Measurements from ENCODE around the gene KCTD18.

KCTD18 gene

DNA sequence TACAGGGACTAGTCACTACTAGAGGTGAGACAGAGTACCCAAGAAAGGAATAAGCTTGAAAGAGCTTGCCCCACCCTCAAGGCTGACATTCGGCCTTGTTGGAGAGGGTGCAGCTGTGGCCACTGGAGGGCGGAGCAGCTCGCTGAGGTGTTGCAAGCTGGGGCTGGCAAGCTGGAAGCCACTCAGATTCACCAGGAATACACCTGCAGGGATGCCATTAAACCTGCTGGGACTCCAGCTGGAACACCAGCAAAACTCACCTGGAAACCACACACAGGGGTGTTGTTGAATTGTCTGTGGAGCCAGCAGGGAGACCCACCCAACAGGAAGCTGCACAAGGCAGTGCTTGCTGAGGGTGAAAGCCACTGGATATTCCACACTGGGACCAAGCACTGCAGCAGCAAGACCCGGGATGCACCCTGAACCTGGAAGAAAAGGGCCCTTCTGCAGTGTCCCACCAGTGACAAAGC, 26.1 kb downstream of the KCTD18 start:
- no peak for DNase-seq

DNA sequence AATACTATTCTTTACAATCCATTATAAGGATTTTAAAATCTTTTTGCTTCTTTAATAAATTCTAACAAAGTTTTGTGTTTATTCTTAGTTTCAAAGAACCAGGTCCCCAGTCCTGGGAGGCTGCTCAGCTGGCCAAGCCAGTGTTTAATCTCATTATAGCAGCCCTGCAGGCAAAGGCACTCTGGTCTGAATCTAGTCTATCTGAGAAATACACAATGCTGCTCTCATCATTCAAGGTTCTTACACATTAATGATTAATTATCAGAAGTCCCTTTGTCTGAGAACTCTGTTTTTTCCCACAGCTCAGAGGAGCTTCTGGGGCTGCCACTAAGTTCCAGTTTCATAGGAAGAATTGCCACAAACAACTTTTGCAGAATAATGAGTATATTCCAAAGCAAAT, 27.7 kb downstream of the KCTD18 start:
- DNase-seq, result no peak

DNA sequence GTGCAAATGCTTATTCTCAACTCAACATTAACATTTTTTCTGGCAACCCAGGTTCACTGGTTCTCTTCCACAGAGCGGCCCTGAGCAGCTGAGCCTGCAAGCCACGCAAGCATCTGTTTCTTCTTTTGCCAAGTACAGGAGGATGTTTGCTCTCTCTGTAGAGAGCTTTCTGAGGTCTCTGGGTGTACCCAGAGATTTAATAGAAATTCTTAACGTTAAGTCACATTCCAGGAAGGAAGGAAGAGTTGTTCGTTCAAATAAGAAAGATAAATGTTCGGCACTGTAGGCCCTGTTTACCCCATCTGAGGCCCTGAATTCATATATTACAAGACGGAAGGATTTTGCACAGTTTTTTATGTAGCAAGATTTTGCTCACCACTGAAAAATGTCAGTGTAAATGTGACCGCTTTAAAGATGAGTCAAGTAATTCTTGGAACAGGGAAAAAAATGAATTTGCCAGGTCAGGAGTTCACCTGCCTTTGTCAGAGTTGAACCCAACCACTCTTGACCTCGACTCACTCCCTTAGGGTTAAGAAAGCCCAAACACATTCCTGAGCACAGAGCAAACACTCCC, 30.1 kb downstream of the KCTD18 start:
- DNase-seq, result no peak

DNA sequence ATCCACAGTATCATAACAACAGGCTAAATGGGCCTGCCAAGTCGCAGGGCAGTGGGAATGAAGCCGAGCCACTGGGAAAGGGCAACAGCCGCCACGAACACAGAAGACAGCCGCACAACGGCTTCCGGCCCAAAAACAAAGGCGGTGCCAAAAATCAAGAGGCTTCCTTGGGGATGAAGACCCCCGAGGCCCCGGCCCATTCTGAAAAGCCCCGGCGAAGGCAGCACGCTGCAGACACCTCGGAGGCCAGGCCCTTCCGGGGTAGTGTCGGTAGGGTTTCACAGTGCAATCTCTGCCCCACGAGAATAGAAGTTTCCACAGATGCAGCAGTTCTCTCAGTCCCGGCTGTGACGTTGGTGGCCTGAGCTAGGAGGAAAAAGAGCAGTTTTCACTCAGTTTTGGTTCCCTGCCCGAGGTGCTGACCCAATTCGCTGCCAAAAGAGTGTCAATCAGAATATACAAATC, 32.2 kb downstream of the KCTD18 start:
- DNase-seq, result no peak

DNA sequence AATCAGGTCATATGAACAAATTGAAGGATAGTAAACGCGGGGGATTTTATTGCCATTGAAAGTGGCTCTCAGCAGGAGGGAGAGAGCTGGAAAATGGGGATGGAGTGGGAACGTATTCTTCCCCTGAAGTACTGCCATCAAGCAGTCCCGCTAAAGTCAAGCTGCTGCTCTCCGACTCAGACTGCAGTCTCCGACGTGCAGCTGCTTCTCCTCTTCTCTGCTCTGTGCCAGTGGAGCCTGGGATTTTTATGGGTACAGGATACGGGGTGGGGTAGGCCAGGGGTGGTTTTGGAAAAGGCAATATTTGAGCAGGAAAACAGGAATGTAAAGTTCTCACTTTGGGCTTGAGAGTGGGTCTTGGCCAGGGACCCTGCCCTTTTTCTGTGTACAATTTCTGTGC, 33.0 kb downstream of the KCTD18 start:
- DNase-seq, result no peak

DNA sequence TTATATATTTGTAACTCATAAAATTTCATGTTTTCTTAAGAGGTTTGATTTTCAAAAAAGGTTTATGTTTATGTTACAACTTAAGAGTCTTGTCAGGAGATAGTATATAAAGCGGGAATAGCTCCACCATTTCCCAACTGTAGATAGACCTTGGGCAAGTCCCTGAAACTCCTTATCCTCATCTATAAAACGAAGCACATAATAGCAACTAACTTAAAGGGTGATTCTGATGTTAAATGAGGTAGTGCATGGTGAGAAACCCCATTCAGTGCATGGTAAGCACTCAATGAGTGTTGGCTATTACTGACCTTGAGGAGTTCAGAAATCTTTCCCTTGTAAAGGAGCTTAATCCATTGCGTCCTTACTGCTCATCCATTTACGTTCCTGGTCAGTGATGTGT, 34.1 kb downstream of the KCTD18 start:
- no peak for DNase-seq

DNA sequence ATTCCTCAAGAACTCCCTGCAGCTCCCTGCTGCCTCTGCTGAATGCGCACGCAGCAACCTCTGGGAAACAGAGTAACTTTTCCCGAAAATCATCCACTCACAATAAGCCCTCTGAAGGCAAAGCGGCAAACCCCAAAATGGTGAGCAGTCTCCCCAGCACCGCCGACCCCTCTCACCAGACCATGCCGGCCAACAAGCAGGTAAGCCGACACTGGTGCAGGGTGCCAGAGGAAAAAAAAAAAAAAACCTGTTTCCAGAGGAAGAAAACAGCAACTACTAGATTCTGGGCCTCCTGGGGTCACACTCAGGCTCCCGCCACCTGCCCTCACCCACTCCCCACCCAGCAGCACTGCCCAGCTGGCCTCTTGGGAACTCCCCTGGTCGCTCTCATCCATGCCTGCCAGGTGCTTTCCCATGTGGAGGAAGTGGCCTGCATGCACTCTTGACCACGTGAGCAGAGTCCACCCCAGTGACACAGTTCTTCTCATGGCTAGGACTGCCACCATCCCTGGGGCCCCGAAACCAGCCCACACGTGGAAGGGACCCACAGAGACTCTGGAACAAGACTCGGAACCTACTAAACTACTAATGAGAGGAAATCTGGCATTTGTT, 36.9 kb downstream of the KCTD18 start:
- DNase-seq, result no peak

DNA sequence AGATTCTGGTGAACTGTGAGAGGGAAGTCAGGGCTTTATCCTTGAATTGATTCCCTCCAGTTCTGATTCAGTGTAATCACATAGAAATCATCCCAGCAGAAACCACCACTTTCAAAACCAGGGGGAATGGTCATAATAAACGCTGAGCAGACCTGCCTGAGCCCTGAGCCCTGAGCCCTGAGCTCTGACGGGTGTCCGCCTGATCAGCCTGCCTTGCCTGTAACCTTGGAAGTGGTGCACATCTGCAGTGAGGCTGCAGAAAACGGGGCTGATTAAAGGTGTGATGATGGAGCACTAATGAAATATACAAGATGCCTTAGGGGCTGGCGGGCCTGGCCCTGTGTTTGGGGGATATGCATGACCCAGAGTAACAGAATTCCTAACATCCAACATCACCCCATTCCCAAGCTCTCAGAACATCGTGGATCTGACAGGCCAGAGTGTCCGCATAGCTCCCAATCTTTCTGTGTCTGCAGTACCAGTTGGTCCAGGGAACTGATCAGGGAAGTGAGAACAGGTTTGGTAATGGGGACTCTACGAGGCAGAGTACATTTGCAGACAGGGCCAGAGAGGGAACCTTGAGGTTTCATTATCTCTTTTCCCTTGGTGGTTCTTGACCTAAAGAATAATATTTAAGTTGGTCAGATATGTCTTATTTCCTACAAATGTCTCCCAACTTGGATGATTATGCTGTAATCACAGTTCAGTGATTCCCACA, 37.8 kb downstream of the KCTD18 start:
- no peak for DNase-seq

DNA sequence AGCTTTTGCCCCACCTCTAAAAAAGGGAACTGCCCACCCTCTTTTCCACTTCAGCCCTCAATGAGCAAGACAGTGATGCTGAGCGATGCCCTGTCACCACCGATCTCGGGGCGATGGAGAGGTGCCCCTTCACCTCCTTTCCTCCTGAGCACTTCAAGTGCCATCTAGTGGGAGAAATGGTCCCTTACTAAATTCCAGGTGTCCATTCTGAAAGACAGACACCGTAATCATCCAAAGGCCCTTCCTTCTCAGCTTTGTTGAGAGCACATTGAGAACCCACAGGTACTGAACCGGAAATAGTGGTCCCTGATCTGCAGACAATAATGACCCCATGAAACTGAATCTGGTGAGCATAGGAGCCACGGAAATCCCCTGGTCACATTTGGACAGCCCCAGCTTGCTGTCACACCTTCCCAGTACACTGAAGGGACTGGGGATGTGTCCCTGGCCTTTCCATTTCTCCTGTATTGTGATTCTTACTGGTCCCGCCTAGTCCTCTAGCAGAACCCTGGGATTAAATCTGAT, 38.5 kb downstream of the KCTD18 start:
- peak; percentile 30 for DNase-seq

DNA sequence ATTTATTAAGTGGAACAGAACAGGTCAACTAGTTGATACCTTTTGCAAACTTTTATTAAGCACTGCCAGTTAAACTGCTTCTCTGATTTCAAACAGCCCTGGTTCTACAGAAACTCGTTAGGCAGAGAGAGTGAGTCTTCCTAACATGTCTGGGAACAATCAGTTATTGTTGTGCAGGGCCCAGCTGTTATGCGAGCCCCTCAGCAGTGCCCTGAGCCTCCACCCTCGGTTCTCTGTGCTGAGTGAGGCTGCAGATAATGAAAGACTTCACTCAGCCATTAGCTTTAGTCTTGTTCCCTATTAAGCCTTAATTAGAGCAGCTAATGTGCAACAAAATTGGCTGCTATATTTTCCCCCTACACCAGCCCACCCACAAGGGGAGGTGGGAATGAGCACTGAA, 39.6 kb downstream of the KCTD18 start:
- DNase-seq, result no peak

DNA sequence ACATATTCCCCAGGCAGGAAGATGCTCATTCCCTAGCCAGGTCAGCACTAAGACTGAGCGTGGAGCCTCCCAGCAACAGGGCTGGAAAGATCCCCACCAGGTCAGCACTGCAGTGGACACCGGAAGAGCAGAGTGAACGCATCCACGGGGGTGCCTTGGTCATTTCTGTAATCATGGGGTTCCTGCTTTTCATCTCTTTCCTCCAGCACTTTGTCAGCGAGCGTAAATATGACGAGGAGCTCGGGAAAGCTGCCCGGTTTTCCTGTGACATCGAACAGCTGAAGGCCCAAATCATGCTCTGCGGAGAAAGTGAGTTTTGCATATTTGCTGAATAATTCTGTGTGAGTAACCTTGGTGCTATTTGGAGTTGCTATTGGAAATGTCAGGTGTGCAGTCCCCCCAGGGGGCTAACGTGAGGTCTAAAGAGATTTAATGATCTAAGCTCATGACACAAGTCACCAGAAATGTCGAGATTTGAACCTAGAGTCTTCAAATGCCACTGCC, 40.1 kb downstream of the KCTD18 start:
- DNase-seq, result no peak

DNA sequence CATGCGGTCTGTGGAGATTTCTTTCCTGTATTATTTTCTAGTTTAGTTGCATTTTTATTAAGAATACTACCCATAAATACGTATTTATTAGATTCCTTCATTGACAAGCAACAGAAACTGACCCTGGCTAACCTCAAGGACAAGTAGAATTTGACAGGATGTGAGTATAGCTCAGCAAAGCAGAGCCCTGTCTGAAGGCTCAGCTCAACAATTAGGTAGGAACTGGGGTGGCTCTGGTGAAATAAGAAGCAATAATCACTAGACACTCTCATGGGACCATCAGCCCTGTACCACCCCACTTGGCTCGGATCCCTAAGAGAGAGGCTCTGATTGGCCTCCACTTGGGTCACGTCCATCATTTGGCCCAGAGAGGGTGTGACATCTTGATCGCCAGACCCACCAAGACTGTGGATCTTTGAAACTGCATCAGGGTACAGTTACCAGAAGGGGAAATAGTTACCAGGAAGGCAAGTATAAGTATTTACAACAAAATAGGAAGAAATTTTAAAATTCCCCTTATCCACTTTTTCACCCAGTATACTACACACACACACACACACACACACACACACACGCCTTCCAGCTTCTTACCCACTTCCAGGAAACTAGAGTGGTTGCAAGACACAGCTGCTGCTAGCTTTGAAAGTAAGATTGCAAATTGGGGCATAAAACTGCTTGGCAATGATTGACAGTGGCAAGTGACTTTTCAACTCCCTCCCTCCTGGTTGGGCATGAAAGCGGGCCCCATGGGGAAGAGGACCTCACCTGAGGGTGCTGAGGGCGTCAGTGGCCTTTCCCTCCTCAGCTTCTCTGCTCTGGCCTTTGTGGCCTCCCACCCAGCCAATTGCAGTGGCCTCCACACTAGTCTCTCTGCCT, 41.8 kb downstream of the KCTD18 start:
- peak; percentile 29 for DNase-seq

DNA sequence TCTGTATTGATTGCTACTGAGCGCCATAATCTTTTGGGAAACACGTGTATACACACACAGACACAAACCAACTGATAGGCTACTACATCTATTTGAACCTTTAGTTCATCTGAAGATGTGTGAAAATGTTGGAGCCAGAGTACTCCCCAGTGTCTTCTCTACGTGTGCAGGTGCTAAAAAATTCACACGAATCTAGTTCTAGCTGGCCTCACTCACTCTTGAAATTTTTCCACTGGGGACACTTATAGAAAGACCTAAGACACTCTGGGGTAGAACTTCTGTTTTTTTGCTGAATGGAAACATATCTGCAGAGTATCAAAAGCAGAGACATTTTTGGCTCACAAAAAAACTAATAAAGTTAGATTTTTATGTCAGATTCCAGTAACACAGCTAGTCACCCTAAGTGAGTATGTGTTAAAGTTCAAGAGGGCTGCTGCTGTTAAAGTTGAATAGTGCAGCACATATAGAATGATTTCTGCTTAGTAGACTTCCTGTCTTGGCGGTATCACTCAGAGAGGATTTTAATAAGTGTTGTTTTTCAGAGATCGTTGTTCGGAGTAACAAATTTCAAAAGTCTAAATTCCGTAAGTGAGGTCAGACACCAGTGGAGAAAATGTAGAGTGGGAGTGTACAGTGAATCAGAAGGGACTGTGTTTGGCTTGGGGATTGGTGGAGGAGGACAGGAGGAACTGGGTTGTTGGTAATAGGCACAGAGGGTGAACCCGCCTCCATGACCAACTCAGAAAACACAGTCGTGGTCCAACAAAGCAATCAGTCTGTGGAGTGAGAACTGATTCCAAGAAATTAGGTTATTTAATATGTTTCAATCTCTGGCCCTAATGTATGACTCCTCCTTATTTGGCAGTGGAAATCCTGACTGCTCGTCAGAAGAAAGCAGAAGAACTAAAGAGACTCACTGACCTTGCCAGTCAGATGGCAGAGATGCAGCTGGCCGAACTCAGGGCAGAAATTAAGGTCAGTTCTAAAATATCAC, 43.1 kb downstream of the KCTD18 start:
- DNase-seq, result peak; percentile 32

DNA sequence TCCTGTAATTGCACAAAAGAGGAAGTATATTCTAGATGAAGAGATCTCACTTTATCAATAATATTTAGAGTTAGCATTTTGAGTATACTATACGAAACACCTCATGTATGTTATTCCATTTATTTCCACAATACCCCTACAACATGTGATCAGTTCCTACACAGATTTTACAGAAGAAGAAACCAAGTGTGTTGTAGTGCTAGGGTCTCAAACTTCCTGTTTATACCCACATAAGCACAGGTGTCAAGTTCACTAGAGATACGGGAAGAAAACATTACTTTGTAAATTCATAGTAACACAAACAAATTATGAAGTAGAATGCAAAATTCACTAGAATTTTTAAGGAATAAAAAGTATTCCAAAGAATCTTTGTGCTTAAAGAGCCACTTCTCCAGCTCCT, 46.4 kb downstream of the KCTD18 start:
- no peak for DNase-seq

DNA sequence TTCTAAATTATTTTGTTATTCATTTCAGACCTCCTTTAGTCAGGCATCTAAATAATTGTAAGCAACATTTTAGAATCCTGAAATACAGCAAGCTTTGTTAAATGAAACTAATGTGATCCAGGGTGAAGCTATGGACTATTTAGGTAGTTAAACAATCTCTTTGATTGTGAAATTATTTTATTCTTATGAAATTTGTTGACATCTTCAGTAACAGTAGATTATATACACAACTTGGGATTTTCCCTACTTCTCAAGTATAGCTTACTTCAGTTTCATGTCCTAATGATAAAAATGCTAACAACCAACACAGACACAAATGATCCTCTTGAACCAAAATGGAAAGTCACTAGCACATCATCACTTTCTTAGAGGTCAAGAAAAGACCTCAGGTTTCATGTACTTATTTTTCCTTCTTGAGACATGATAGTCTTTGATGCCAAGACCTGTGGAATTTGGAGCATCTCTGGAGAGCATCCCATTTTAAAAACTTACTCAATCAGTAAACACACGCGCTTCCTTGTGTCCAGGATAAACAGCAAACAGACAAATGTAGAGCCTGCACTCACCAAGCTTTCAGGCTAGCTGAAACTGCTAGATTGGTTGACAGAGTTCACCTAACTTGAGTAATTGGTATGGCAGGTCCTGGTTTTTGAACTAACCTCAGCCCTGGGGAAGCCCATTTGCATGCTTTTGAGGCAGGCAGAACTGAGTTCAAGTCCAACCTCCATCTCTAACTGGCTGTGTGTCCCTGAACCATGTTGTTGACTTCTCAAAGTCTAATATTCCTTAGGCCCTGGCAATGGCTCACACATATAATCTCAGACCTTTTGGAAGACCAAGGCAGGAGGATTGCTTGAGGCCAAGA, 47.8 kb downstream of the KCTD18 start:
- no peak for DNase-seq

DNA sequence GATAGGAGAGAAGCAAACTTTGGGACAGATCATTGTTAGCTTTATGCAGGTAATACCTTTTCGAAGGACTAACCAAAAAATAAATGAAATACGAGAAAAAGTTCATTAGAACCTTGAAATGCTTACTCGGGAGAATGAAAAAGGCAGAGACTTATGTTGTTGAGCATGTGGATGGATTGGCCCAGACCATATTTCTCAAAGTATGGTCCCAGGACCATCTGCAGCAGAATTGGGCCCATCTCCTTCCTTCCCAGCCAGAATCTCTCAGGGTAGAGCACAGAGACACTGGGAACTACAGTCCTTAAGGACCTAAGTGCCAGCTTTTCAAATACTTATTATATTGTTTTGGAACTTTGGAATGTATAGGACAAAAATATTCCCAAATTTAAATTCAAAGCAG, 50.8 kb downstream of the KCTD18 start:
- DNase-seq, result no peak

DNA sequence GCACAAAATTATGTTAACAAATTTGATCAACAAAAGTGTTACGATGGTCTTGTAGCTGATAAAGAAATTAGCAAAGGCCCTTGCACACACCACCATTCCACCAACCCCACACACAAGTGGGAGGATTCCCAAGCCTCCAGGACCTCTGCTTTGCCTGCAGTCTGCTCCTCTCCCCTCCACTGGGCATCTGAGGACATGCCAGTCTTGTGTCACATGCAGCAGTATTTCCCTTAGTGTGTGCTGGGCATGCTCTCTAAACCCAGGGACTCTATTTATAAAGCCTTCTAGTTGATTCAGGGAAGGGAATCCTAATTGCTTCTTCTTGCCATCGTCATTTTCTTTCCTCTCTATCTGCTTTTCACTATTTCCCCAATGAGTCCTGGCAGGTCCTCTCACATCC, 53.3 kb downstream of the KCTD18 start:
- no peak for DNase-seq

DNA sequence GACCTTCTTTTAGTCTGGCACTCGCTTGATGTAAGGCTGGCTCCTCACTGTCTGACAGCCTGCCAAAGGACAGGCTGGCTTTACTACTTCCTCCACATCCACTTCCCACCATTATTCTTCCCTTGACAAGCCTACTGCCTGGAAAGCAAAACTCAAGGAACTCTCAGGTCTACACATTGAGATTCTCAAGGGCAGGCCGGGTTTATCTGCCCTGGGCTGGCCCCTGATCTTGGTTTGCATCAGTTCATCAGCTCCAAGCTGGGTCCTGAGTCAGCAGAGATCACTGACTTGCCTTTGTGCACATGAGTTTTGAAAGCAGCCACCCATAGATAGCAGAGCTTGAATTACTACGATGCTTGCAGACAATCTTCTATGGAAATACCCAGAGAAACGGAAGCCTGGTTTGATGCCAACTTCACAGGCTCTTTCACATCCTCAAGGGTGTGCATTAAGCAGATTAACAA, 53.9 kb downstream of the KCTD18 start:
- DNase-seq, result no peak

DNA sequence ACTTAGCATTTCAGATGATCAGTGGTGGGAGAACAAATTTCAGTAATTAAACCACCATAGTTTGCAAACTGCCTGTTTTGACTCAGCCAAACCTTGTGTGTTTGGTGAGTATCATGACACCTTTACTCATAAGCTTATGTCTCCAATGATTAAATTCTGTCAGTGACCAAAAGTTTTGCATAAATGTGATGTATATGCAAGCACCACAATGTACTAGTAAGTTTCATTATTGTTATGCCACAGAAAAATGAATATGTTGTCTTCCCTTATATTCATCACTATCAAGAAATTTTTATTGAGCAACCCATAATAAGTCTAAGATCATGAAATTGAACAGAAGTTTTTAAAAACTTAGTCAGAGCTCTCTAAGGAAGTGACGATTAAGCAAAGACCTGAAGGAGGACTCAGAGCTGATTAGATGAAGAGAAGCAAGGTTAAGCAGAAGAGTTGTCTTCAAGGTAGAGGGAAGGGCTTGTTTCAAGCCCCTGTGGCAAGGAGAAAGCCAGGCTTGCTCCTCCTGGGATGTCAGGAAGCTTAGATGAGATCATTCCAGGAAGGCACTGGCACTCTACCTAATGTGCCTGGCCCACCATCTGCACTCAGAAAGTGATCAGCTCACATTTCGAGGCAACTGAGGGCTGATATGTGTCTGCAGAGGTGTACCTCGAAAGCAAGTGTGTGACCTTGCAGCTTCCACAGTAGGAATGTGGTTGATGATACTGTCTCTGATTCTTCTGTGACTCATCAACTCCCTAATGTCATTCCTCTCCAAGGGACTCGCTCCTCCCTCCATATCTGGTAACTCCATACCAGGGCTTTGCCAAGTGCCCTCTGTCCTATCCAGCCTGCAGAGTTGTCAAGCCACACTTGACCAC, 54.7 kb downstream of the KCTD18 start:
- no peak for DNase-seq
